A549 (cell line): ENCODE measurements around the gene ATP5F1D.

Experiments used
- EP300 ChIP-seq, 2 experiments: fragments of >200 bp; sonication (Bioruptor Twin); formaldehyde crosslinking; IDR thresholded peaks; 2 replicates in 1 of 2; 3 replicates in 1 of 2; pipeline ENCODE4 v1.6.1; 2016 to 2017
- POLR2A ChIP-seq: IDR thresholded peaks from 2 replicates; pipeline ENCODE4 v1.6.1; 2012; ENCODE audit warnings: mild to moderate bottlenecking, low read length
- TF ChIP-seq, protein P1 (sequence below): fragments of 450-650 bp; IDR thresholded peaks from 2 replicates; pipeline ENCODE4 v1.6.1; 2014; ENCODE audit warnings: antibody characterized with exemption
- TF ChIP-seq, protein P2 (sequence below): IDR thresholded peaks from 2 replicates; pipeline ENCODE4 v1.6.1; 2012

DNA sequence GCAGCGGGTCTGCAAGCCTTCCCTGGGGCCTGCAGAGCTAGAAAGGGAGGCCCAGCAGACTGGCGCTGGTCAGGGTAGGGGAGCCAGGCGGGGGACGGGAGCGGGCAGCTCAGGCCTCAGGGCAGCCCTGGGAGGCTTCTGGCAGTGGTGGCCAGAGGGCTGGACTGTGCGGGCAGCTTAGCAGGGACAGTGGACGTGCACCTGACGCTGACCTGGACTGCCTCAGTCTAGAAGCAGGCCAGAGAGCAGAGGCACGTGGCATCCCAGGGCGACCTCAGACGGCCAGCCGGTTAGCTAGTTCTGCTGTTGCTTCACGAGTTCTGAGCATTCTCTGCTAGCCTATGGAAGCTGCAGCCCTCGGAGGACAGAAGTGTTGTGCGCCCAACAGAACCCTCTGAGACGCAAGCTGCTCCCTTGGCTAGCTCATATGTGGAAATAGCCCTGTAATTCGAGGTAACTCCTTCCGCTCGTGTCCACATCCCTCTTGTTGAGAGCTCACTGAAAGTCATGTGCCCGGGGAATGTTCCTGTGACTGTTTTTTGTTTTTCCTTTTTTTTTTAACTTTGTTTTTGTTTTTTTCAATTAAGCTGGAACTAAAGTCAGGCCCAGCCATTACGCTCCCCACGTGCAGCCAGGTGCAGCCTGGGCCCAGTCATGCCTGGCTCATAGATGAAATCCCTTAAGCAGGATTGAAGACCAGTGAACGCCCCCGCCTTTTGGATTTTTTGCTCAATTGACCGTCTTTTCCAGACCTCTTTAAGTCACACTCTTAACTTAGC, 31.9 kb downstream of the ATP5F1D start:
- TF ChIP-seq, protein P1, sequence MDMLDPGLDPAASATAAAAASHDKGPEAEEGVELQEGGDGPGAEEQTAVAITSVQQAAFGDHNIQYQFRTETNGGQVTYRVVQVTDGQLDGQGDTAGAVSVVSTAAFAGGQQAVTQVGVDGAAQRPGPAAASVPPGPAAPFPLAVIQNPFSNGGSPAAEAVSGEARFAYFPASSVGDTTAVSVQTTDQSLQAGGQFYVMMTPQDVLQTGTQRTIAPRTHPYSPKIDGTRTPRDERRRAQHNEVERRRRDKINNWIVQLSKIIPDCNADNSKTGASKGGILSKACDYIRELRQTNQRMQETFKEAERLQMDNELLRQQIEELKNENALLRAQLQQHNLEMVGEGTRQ = no peak
- no peak for TF ChIP-seq POLR2A
- TF ChIP-seq EP300 (IDR thresholded peaks at IDR 0.05) = no peak
- TF ChIP-seq, protein P2, sequence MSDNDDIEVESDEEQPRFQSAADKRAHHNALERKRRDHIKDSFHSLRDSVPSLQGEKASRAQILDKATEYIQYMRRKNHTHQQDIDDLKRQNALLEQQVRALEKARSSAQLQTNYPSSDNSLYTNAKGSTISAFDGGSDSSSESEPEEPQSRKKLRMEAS = no peak
